Measurements from ENCODE around the gene EOLA2. TPM values are rescaled to one million over a fixed set of nuclear protein-coding genes. Genes with fewer than 3 reads are reported as not detected.
"Not testable (repeated sequence)": the region's sequence is repeated elsewhere in the genome, so short reads cannot be mapped to it uniquely, and the experiment has no call there.

The EOLA2 gene
- 10 to 100 TPM; 28.1 to 28.4 TPM for total RNA-seq

GRCh38 chrX:149938427-149938880 lies at the start of gene EOLA2:
Gene EOLA2, minus strand, starts transcription at chrX:149938491. Its CDS starts 4,617 bp downstream, at chrX:149933874.
- CTCF ChIA-PET, result interaction anchor here (0.8 to 1.3 kb wide), 3 partner anchors 22 to 417 kb away, joined by 3 to 6 read pairs (median 3); no protein-coding TSS in a partner anchor
- Mint-ChIP-seq H3K27me3 (ENCODE audit: low read depth) (no peaks in the 10 kb centered on the region), H3K4me3 (peak within 1 kb of the TSS; percentile 88), H3K4me1 (ENCODE audit: low read depth) (peaks cover 2% of the 10 kb centered on the region), H3K9me3 (no peaks in the 10 kb centered on the region), H3K36me3 (ENCODE audit: low read depth) (peaks cover 2% of the 10 kb centered on the region), H3K27ac (peak within 1 kb of the TSS; percentile 98)
- DNase-seq, result peak; percentile 95
- intact Hi-C loops (cut with micrococcal nuclease), result no loop called here

- no peak for DNase-seq
- Mint-ChIP-seq H3K4me3 (no peak overlapping the region), H3K4me1 (ENCODE audit: low read depth) (no peaks in the 10 kb centered on the region), H3K27me3 (ENCODE audit: low read depth) (no peaks in the 10 kb centered on the region), H3K27ac (no peak overlapping the region), H3K36me3 (ENCODE audit: low read depth) (peaks cover 1% of the 10 kb centered on the region), H3K9me3 (no peaks in the 10 kb centered on the region)
- intact Hi-C loops (cut with micrococcal nuclease), result no loop called here
- CTCF ChIA-PET, result no interaction called here
These were observed 49.3 kb upstream of the EOLA2 start for GRCh38 chrX:149987613-149988012.

GRCh38 chrX:149984411-149984810 lies 46.1 kb upstream of the EOLA2 start:
- H3K27ac Mint-ChIP-seq, result no peak overlapping the region
- no peaks in the 10 kb centered on the region for H3K36me3 Mint-ChIP-seq (ENCODE audit: low read depth)
- intact Hi-C loops (cut with micrococcal nuclease), result no loop called here
- no peaks in the 10 kb centered on the region for H3K4me1 Mint-ChIP-seq (ENCODE audit: low read depth)
- DNase-seq, result no peak
- no peak overlapping the region for H3K4me3 Mint-ChIP-seq
- H3K9me3 Mint-ChIP-seq, result no peaks in the 10 kb centered on the region
- CTCF ChIA-PET, result no interaction called here
- H3K27me3 Mint-ChIP-seq (ENCODE audit: low read depth), result no peaks in the 10 kb centered on the region

GRCh38 chrX:149982310-149982709 lies 44.0 kb upstream of the EOLA2 start:
- Mint-ChIP-seq H3K27me3 (ENCODE audit: low read depth) (no peaks in the 10 kb centered on the region), H3K4me3 (no peak overlapping the region), H3K9me3 (no peaks in the 10 kb centered on the region), H3K27ac (no peak overlapping the region), H3K36me3 (ENCODE audit: low read depth) (no peaks in the 10 kb centered on the region), H3K4me1 (ENCODE audit: low read depth) (no peaks in the 10 kb centered on the region)
- CTCF ChIA-PET, result no interaction called here
- DNase-seq, result no peak
- intact Hi-C loops (cut with micrococcal nuclease), result no loop called here

DNA sequence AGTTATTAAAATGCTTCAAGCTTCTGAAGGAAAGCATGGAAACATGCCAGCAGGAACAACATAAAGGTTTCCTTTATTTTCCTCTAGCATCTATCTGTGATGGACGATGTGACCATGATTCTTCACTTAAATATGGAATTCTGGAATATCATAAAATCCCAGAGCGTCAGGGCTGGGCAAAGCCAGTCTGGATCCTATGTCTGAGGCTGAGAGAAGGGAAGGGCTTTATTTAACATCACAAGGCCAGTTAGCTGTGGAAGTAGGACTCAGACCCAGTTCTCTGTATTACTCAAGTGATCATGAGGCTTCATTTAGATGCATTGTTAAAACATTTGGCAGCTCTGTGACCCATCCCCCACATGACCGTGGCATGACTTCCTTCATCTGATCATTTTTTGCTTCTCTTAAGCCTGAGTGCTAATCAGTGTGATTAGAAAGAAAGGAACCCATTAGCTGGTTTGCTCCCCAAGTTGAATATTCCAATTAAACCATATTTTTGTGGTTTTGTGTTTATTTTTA lies 40.9 kb upstream of the EOLA2 start:
- intact Hi-C loops (cut with micrococcal nuclease), result no loop called here
- Mint-ChIP-seq H3K4me3 (no peak overlapping the region), H3K9me3 (no peaks in the 10 kb centered on the region), H3K27ac (no peak overlapping the region), H3K4me1 (ENCODE audit: low read depth) (no peaks in the 10 kb centered on the region), H3K27me3 (ENCODE audit: low read depth) (no peaks in the 10 kb centered on the region), H3K36me3 (ENCODE audit: low read depth) (no peaks in the 10 kb centered on the region)
- DNase-seq, result no peak
- CTCF ChIA-PET, result no interaction called here

DNA sequence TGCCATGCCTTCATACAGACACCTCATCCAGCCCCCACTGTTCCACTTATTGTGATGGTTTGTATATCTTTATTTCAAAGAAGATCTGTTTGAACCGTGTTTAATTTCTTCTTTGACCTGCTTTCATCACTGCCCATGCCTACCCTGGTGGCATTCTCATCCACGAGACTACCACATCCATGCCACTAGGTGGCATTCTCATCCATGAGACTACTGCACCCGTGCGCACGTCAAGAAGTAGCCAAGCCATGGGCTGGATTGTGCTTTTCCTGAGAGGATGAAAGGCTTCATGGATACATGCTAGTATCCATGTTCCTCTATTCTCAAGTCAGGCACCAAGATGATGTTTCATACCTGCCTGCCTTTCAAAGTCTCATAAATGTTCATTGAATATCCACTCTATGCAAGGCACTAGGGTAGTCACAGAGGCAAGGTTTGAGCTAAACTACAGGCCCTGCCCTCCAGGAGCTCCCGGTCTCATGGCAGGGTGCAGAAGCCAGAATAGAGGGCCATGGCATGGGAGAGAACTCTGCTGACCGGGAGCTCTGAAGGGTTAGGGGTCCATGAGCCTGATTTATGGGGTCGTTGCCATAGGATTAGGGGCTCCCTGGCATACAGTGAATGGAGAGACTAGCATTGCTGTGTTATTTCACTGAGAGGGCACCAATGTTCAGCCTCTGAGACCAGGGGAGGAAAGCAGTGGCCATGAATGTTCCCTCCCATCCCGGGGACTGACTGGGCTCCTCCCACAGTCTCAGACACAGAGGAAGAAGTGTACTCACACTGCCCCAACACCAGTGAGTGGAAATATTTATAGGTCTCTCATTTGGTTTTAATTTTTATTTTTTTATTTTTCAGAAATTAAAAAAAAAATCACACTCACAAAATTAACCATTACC lies 24.8 kb upstream of the EOLA2 start:
- CTCF ChIA-PET, result no interaction called here
- Mint-ChIP-seq H3K4me3 (no peak overlapping the region), H3K9me3 (no peaks in the 10 kb centered on the region), H3K36me3 (ENCODE audit: low read depth) (peaks cover 8% of the 10 kb centered on the region), H3K27me3 (ENCODE audit: low read depth) (no peaks in the 10 kb centered on the region), H3K27ac (no peak overlapping the region), H3K4me1 (ENCODE audit: low read depth) (peaks cover 2% of the 10 kb centered on the region)
- DNase-seq, result peak; percentile 39
- intact Hi-C loops (cut with micrococcal nuclease), result loop anchor here (2.0 to 5.0 kb wide), 3 partner anchors 398 to 718 kb away; no protein-coding TSS in a partner anchor

DNA sequence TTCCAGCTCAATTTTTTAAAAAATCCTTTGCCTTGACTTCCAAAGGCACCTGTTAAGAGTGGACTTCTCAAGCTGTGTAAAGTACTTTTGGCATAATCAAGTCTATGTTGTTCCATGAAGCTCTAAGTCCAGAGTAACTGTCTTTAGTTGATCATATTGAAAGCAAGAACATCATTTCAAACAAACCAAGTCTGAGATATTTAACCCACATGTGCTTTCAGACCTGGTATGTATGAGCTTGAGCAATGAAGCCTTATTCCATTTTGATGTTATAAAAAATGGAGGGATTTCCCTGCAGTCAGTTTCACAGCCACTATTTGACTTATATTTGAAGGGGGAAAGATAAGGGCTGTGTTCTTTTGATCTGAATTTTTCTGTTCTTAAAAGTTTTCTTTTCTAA lies 23.7 kb upstream of the EOLA2 start:
- no peak for DNase-seq
- no peaks in the 10 kb centered on the region for H3K4me1 Mint-ChIP-seq (ENCODE audit: low read depth)
- no peaks in the 10 kb centered on the region for H3K27me3 Mint-ChIP-seq (ENCODE audit: low read depth)
- intact Hi-C loops (cut with micrococcal nuclease), result loop anchor here (2.0 to 5.0 kb wide), 3 partner anchors 399 to 719 kb away; no protein-coding TSS in a partner anchor
- no peak overlapping the region for H3K27ac Mint-ChIP-seq
- H3K36me3 Mint-ChIP-seq (ENCODE audit: low read depth), result peaks cover 5% of the 10 kb centered on the region
- CTCF ChIA-PET, result no interaction called here
- H3K4me3 Mint-ChIP-seq, result no peak overlapping the region
- no peaks in the 10 kb centered on the region for H3K9me3 Mint-ChIP-seq

DNA sequence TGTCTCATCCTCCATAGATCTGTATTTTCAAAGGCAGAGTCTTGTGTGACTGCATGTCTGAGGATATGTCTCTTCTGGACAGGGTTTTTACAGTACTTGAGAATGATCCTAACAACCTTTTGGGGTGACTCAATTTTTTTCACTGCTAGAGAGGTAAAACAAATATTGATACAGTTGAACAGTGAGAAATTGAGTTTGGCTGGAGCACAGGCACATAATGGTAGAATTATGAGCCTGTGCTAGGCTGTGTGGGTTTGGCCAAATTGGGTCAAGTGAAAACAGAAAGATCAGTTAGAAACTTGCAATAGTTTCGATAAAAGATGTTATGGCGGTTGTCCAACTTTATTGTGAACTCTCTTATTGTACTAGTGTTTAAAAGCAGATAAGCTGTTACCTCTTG lies 23.3 kb upstream of the EOLA2 start:
- DNase-seq, result no peak
- no peaks in the 10 kb centered on the region for H3K27me3 Mint-ChIP-seq (ENCODE audit: low read depth)
- peaks cover 5% of the 10 kb centered on the region for H3K36me3 Mint-ChIP-seq (ENCODE audit: low read depth)
- H3K4me1 Mint-ChIP-seq (ENCODE audit: low read depth), result no peaks in the 10 kb centered on the region
- H3K4me3 Mint-ChIP-seq, result no peak overlapping the region
- no peak overlapping the region for H3K27ac Mint-ChIP-seq
- intact Hi-C loops (cut with micrococcal nuclease), result loop anchor here (5.0 kb wide), 1 partner anchor 526 kb away; no protein-coding TSS in a partner anchor
- CTCF ChIA-PET, result no interaction called here
- no peaks in the 10 kb centered on the region for H3K9me3 Mint-ChIP-seq

DNA sequence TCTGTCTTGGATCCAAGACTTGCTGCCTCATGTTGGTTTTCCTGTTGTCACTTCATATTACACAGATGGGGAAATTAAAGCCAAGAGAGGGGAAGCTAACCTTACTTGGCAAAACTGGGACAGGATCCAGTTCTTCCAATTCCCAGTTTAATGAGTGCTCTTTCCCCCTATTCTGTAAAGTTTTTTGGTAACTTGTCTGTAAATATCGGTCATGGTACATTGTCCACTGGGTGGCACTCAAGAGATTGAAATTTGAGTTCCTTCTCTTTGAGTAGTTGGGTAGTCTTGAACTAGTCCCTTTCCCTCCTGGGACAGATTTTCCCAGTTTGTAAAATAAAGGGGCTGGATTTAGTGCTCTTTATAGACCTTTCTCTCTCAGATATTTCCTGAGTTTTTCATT lies 12.4 kb upstream of the EOLA2 start:
- H3K4me3 Mint-ChIP-seq, result no peak overlapping the region
- H3K4me1 Mint-ChIP-seq (ENCODE audit: low read depth), result no peaks in the 10 kb centered on the region
- no peak overlapping the region for H3K27ac Mint-ChIP-seq
- H3K27me3 Mint-ChIP-seq (ENCODE audit: low read depth), result no peaks in the 10 kb centered on the region
- CTCF ChIA-PET, result interaction anchor here (0.6 to 1.4 kb wide), 4 partner anchors 10 to 474 kb away, joined by 3 to 5 read pairs (median 4); no protein-coding TSS in a partner anchor
- peak; percentile 24 for DNase-seq
- intact Hi-C loops (cut with micrococcal nuclease), result loop anchor here (2.0 kb wide), 1 partner anchor 730 kb away; no protein-coding TSS in a partner anchor
- H3K36me3 Mint-ChIP-seq (ENCODE audit: low read depth), result peaks cover 3% of the 10 kb centered on the region
- no peaks in the 10 kb centered on the region for H3K9me3 Mint-ChIP-seq

- no peaks in the 10 kb centered on the region for H3K9me3 Mint-ChIP-seq
- H3K4me1 Mint-ChIP-seq (ENCODE audit: low read depth), result no peaks in the 10 kb centered on the region
- peaks cover 3% of the 10 kb centered on the region for H3K36me3 Mint-ChIP-seq (ENCODE audit: low read depth)
- CTCF ChIA-PET, result interaction anchor here (0.6 to 1.4 kb wide), 7 partner anchors 10 to 746 kb away, joined by 3 to 5 read pairs (median 3); no protein-coding TSS in a partner anchor
- intact Hi-C loops (cut with micrococcal nuclease), result loop anchor here (2.0 kb wide), 1 partner anchor 731 kb away; no protein-coding TSS in a partner anchor
- H3K4me3 Mint-ChIP-seq, result no peak overlapping the region
- DNase-seq, result no peak
- no peak overlapping the region for H3K27ac Mint-ChIP-seq
- H3K27me3 Mint-ChIP-seq (ENCODE audit: low read depth), result no peaks in the 10 kb centered on the region
These were observed 11.6 kb upstream of the EOLA2 start for GRCh38 chrX:149949743-149950436.

- intact Hi-C loops (cut with micrococcal nuclease), result no loop called here
- Mint-ChIP-seq H3K4me3 (no peak overlapping the region), H3K4me1 (ENCODE audit: low read depth) (no peaks in the 10 kb centered on the region), H3K36me3 (ENCODE audit: low read depth) (peaks cover 6% of the 10 kb centered on the region), H3K27ac (no peak overlapping the region), H3K9me3 (no peaks in the 10 kb centered on the region), H3K27me3 (ENCODE audit: low read depth) (no peaks in the 10 kb centered on the region)
- DNase-seq, result no peak
- CTCF ChIA-PET, result no interaction called here
These were observed 9.7 kb upstream of the EOLA2 start for GRCh38 chrX:149948016-149948415.

- intact Hi-C loops (cut with micrococcal nuclease); CTCF ChIA-PET; H3K36me3 Mint-ChIP-seq (ENCODE audit: low read depth); H3K9me3 Mint-ChIP-seq; DNase-seq; H3K27ac Mint-ChIP-seq; H3K4me1 Mint-ChIP-seq (ENCODE audit: low read depth); H3K4me3 Mint-ChIP-seq; H3K27me3 Mint-ChIP-seq (ENCODE audit: low read depth): not testable (repeated sequence)
These were observed 8.6 kb upstream of the EOLA2 start for GRCh38 chrX:149946932-149947331.

Data from activated naive CD4-positive, alpha-beta T cell treated with anti-CD3 and anti-CD28 coated beads for 36 hours (primary cell).